ENCODE data around the gene SRRD.

DNA sequence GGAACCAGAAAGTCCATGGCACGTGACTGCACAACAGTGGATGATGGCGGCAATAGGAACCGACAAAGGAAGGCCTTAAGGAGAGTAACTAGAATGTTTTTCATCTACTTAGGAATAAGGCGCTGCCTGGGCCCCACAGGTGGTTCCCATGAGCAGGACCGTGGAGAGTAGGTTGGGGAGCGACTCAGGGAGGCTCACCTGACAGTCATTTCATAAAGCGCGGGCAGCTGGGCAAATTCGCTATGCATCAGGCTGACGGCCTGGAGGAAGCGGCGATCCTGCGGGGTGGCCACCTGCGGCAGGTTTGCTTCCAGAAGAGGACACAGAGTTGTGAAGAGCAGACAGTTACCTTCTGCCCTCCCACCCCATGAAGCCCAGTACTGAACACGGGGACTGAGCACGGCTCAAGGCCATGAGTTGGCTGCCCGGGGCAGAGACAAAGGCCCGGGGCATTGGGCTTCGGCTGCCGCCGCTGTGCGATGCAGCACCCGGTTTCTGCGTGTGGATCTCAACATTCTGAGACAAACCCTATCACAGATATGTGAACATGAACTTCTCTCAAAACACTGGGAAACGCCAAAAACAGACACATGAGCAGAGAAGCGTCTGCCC, 25.9 kb upstream of the SRRD start:
- TF ChIP-seq, protein P1, sequence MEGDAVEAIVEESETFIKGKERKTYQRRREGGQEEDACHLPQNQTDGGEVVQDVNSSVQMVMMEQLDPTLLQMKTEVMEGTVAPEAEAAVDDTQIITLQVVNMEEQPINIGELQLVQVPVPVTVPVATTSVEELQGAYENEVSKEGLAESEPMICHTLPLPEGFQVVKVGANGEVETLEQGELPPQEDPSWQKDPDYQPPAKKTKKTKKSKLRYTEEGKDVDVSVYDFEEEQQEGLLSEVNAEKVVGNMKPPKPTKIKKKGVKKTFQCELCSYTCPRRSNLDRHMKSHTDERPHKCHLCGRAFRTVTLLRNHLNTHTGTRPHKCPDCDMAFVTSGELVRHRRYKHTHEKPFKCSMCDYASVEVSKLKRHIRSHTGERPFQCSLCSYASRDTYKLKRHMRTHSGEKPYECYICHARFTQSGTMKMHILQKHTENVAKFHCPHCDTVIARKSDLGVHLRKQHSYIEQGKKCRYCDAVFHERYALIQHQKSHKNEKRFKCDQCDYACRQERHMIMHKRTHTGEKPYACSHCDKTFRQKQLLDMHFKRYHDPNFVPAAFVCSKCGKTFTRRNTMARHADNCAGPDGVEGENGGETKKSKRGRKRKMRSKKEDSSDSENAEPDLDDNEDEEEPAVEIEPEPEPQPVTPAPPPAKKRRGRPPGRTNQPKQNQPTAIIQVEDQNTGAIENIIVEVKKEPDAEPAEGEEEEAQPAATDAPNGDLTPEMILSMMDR (IDR thresholded peaks at IDR 0.05), result no peak
- TF ChIP-seq POLR2A (IDR thresholded peaks at IDR 0.05), result no peak

Data from adrenal gland (tissue), 5 donors.